Measurements from ENCODE around the gene CKAP4. TPM values are rescaled to one million over a fixed set of nuclear protein-coding genes. Genes with fewer than 3 reads are reported as not detected.

CKAP4 gene
- total RNA-seq, 1 donor from 2014 or later: 99.7 TPM

DNA sequence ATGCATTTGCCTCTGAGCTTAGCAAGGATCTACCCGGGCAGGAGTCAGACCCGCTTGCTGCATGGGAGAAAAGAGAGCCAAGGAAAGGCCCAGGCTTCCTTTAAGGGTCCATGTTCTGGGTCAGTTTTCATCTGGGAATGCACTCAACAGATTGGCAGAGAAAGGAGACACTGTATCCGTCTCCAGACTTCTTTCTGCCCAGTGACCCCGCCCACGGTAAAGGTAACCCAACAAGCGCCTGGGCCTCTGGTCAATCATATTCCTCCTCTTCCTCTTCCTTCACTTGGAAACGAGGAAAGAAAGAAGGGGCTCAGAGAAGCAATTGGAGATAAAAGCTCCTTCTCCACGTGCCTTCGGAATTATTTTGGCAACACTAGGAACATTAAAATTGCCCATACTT, 27.6 kb upstream of the CKAP4 start:
- no peak for TF ChIP-seq CTCF (conservative IDR thresholded peaks at IDR 0.05; ENCODE audit: low read depth, low read length)
- no peak for DNase-seq (ENCODE audit: low read depth)
- no peak overlapping the region for H3K4me3 ChIP-seq (ENCODE audit: low read depth, low read length)

DNA sequence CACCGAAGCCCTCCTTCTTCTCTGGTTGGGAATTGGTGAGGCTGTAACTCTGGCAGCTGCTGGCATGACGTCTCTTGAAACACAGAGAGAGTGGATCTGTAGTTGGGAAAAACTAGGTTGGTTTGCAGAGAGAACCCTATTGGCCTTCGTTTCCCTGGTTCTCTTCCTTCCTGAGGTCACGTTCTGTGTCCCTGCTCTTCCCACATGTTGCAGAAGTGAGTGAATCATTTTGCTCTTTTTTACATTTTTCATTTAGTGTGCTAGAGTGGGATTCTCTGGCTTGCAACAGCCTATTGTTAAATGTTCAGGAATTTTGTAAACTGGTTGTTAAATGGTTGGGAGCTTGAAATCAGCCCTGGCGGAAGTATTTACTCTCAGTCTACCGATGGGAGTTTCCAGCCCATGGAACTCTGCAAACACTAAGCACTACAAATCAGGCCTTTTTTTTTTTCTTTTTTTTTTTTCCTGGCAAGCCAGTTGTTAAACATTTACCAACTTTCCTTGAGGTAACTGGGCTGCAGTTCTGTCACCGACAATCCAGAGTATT, 26.8 kb upstream of the CKAP4 start:
- no peak overlapping the region for H3K4me3 ChIP-seq (ENCODE audit: low read depth, low read length)
- TF ChIP-seq CTCF (conservative IDR thresholded peaks at IDR 0.05; ENCODE audit: low read depth, low read length): no peak
- peak; percentile 47 for DNase-seq (ENCODE audit: low read depth)

- no peak for TF ChIP-seq CTCF (conservative IDR thresholded peaks at IDR 0.05; ENCODE audit: low read depth, low read length)
- H3K4me3 ChIP-seq (ENCODE audit: low read depth, low read length): no peak overlapping the region
- DNase-seq (ENCODE audit: low read depth): no peak
Measured at GRCh38 chr12:106274012-106274411, 26.2 kb upstream of the CKAP4 start.

DNA sequence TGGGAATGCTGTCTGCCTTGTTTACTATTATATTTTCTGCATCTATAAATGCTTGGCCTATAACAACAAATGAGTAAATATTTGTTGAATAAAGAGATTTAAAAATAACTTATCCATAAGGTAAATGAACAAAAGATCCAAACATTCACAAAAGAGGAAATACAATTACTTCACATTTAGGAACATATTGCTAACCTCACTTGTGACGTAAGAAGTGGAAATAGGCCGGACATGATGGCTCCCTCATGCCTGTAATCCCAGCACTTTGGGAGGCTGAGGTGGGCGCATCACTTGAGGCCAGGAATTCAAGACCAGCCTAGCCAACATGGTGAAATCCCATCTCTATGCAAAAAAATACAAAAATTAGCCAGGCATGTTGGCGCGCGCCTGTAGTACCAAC, 25.7 kb upstream of the CKAP4 start:
- DNase-seq (ENCODE audit: low read depth): no peak
- no peak overlapping the region for H3K4me3 ChIP-seq (ENCODE audit: low read depth, low read length)
- no peak for TF ChIP-seq CTCF (conservative IDR thresholded peaks at IDR 0.05; ENCODE audit: low read depth, low read length)

- DNase-seq (ENCODE audit: low read depth): no peak
- no peak for TF ChIP-seq CTCF (conservative IDR thresholded peaks at IDR 0.05; ENCODE audit: low read depth, low read length)
Measured at GRCh38 chr12:106271575-106272505, 24.0 kb upstream of the CKAP4 start.

GRCh38 chr12:106269150-106269771, 21.4 kb upstream of the CKAP4 start:
- no peak overlapping the region for H3K4me3 ChIP-seq (ENCODE audit: low read depth, low read length)
- no peak for DNase-seq (ENCODE audit: low read depth)
- TF ChIP-seq CTCF (conservative IDR thresholded peaks at IDR 0.05; ENCODE audit: low read depth, low read length): no peak

More at GRCh38 chr12:106271575-106272505, 24.0 kb upstream of the CKAP4 start:
- H3K4me3 ChIP-seq (ENCODE audit: low read depth, low read length): no peak overlapping the region
